SU-DHL-6 (cell line): ENCODE data around the gene ZXDC.

ENCODE experiments used
- H2AFZ ChIP-seq: fragments of 200-600 bp; sonication (generic); 2 replicates; pipeline ENCODE4 v1.6.1; 2014; ENCODE audit warnings: low read depth, mild to moderate bottlenecking, moderate library complexity, mixed read lengths, antibody characterized with exemption, low read length; ENCODE audit not compliant: severe bottlenecking
- H3F3A ChIP-seq: fragments of 200-600 bp; shearing (Covaris generic); 2 replicates; pipeline ENCODE4 v1.6.0; 2016; ENCODE audit warnings: antibody characterized with exemption, mild to moderate bottlenecking; ENCODE audit not compliant: insufficient read depth
- H3K27ac ChIP-seq: fragments of 200-600 bp; sonication (generic); 2 replicates; pipeline ENCODE4 v1.5.1; 2016; ENCODE audit warnings: low read depth, mild to moderate bottlenecking, low read length, moderate library complexity, mixed read lengths
- H3K27me3 ChIP-seq: fragments of 200-600 bp; sonication (generic), shearing (Covaris generic); 2 replicates; pipeline ENCODE4 v1.6.0; 2014; ENCODE audit warnings: mild to moderate bottlenecking, low read length
- H3K36me3 ChIP-seq: fragments of 200-600 bp; sonication (generic); 2 replicates; pipeline ENCODE4 v1.6.1; 2014; ENCODE audit warnings: mild to moderate bottlenecking, low read length, mixed read lengths
- H3K4me2 ChIP-seq: fragments of 300-600, 200-600 bp; shearing (Covaris generic), sonication (generic); 2 replicates; pipeline ENCODE4 v1.6.0; 2014; ENCODE audit warnings: low read length, low read depth, mild to moderate bottlenecking; ENCODE audit not compliant: poor library complexity, severe bottlenecking
- H3K4me3 ChIP-seq: fragments of 200-600 bp; sonication (generic); 2 replicates; pipeline ENCODE4 v1.5.1; 2014; ENCODE audit warnings: antibody characterized with exemption, low read length, mild to moderate bottlenecking, mixed read lengths; ENCODE audit not compliant: insufficient read depth, poor library complexity, severe bottlenecking
- H3K79me2 ChIP-seq: fragments of 200-600 bp; sonication (generic); 2 replicates; pipeline ENCODE4 v1.6.1; 2014; ENCODE audit warnings: mild to moderate bottlenecking, low read length, moderate library complexity; ENCODE audit not compliant: insufficient read depth
- H3K9ac ChIP-seq: fragments of 200-600 bp; sonication (generic); 2 replicates; pipeline ENCODE4 v1.7.0; 2014; ENCODE audit warnings: mild to moderate bottlenecking, low read length
- H3K9me2 ChIP-seq: fragments of 200-600 bp; sonication (generic); replicated peaks from 2 replicates; pipeline ENCODE4 v1.6.1; 2014; ENCODE audit warnings: low read length; ENCODE audit not compliant: insufficient read depth
- H3K9me3 ChIP-seq: fragments of 200-600 bp; sonication (generic); 2 replicates; pipeline ENCODE4 v1.6.1; 2014; ENCODE audit warnings: low read length, mixed read lengths; ENCODE audit not compliant: insufficient read depth
- H4K20me1 ChIP-seq: fragments of 200-600 bp; sonication (generic); 2 replicates; pipeline ENCODE4 v1.6.1; 2014; ENCODE audit warnings: low read depth, mild to moderate bottlenecking, antibody characterized with exemption, low read length, moderate library complexity, mixed read lengths
- EZH2phosphoT487 ChIP-seq: fragments of 200-600 bp; sonication (generic), shearing (Covaris generic); conservative IDR thresholded peaks from 2 replicates; pipeline ENCODE4 v1.6.1; 2018; ENCODE audit warnings: mild to moderate bottlenecking, antibody characterized with exemption, low read length, moderate library complexity, mixed read lengths
- TF ChIP-seq, protein P1 (sequence below): fragments of 200-600 bp; sonication (generic); IDR thresholded peaks from one replicate; pipeline ENCODE4 v1.5.1; 2017; ENCODE audit warnings: antibody characterized with exemption, mild to moderate bottlenecking, low read length, moderate library complexity; ENCODE audit not compliant: insufficient read depth, poor library complexity, severe bottlenecking

ZXDC gene

DNA sequence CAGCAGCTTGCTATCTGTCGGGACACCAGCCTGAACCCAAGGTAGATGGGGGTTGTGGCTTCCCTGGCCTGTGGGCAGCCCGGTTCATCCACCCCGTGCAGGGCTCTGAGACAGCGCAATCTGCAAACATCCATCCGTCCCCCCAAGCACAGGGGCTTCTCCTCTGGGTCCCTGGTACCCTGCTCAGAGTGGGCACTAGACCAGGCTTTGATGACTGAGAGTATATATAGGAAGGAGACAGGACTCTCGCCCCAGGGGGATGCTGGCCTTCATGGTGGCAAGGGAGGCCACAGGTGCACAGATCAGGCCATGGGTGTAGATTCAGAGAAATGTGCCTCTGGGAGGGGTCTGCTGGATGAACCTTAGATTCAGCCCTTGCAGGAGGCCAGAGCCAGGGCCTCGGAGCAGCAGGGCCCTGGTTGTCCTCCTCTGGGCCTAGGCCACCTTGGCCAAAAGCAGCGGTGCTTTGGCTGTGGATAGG, 40.7 kb downstream of the ZXDC start:
- Histone ChIP-seq H3K79me2 (no peaks in the 10 kb centered on the region), H3K9me3 (no peaks in the 10 kb centered on the region)
- TF ChIP-seq, protein P1, sequence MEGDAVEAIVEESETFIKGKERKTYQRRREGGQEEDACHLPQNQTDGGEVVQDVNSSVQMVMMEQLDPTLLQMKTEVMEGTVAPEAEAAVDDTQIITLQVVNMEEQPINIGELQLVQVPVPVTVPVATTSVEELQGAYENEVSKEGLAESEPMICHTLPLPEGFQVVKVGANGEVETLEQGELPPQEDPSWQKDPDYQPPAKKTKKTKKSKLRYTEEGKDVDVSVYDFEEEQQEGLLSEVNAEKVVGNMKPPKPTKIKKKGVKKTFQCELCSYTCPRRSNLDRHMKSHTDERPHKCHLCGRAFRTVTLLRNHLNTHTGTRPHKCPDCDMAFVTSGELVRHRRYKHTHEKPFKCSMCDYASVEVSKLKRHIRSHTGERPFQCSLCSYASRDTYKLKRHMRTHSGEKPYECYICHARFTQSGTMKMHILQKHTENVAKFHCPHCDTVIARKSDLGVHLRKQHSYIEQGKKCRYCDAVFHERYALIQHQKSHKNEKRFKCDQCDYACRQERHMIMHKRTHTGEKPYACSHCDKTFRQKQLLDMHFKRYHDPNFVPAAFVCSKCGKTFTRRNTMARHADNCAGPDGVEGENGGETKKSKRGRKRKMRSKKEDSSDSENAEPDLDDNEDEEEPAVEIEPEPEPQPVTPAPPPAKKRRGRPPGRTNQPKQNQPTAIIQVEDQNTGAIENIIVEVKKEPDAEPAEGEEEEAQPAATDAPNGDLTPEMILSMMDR = no peak

DNA sequence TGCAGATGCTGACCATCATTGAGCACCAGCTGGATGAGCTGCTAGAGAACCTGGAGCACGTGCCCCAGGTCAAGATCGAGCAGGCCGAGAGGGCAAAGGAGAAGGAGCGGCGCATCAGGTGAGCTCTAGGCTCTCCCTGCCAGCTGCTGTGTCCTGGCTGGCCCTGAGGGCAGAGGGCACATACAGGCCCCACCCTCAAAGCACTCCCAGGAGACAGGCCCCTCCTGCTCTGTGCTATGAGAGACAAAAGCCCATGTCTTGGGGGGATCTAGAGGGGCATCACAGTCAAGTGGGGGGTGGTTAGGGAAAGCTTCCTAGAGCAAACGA, 41.5 kb downstream of the ZXDC start:
- Histone ChIP-seq H3F3A (no peaks in the 10 kb centered on the region), H3K9me2 (no peaks in the 10 kb centered on the region), H3K36me3 (no peaks in the 10 kb centered on the region), H3K9ac (no peak overlapping the region), H4K20me1 (no peaks in the 10 kb centered on the region), H3K4me3 (no peak overlapping the region), H2AFZ (no peak overlapping the region), H3K9me3 (no peaks in the 10 kb centered on the region), H3K27ac (no peak overlapping the region), H3K27me3 (no peaks in the 10 kb centered on the region), H3K4me2 (no peak overlapping the region), H3K79me2 (no peaks in the 10 kb centered on the region)
- TF ChIP-seq, protein P1 = no peak
- TF ChIP-seq EZH2phosphoT487 = no peak

More for the DNA sequence above, 40.7 kb downstream of the ZXDC start:
- H3K27ac ChIP-seq = no peak overlapping the region
- H3K4me2 ChIP-seq = no peak overlapping the region
- no peak overlapping the region for H3K9ac ChIP-seq
- no peaks in the 10 kb centered on the region for H4K20me1 ChIP-seq
- no peaks in the 10 kb centered on the region for H3K27me3 ChIP-seq
- no peak overlapping the region for H3K4me3 ChIP-seq
- H2AFZ ChIP-seq = no peak overlapping the region
- H3F3A ChIP-seq = no peaks in the 10 kb centered on the region
- H3K9me2 ChIP-seq = no peaks in the 10 kb centered on the region
- H3K36me3 ChIP-seq = no peaks in the 10 kb centered on the region

DNA sequence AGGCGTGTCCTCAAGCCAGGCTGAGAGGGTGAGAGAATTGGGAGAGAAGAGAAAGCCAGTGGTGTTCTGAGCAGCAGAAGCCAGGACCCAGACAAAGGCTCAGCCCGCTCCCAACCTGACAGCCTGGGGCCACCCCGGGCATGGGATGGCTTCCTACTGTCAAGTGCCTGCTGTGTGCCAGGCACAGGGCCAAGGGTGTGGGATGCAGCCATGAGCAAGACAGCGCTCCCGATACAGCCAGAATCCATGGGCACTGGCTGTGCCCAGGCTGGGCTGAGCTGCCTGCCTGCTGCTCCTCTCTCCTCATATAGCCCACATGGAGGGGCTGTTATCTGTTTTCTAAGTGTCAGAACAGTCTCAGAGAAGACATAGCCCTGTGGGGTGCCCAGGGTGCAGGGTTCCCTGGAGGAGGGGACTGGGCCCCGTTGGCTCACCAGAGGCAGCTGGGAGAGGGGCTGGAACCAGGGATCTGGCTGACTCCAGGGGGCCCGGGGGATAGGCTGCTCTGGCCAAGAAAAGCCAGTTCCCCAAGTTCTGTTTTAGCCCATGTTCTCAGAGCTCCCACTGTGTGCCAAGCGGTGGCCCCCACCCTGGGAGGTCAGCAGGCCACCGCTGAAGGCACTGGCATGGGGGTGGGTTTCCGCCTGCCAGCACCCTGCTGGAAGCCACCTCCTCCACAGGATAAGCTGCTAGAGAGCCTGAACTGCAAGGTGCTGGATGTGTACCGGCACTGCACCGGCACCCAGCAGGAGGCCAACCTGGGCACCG, 42.0 kb downstream of the ZXDC start:
- H3K9ac ChIP-seq = no peak overlapping the region
- H2AFZ ChIP-seq = no peak overlapping the region
- no peaks in the 10 kb centered on the region for H3K9me2 ChIP-seq
- no peaks in the 10 kb centered on the region for H3K79me2 ChIP-seq
- no peaks in the 10 kb centered on the region for H3K27me3 ChIP-seq
- no peak overlapping the region for H3K27ac ChIP-seq
- no peaks in the 10 kb centered on the region for H3K36me3 ChIP-seq
- no peak overlapping the region for H3K4me3 ChIP-seq
- H3K9me3 ChIP-seq = no peaks in the 10 kb centered on the region
- H3K4me2 ChIP-seq = no peak overlapping the region
- no peaks in the 10 kb centered on the region for H4K20me1 ChIP-seq
- no peak for TF ChIP-seq EZH2phosphoT487
- TF ChIP-seq, protein P1 = no peak
- H3F3A ChIP-seq = no peaks in the 10 kb centered on the region
